Duodenal mucosa (tissue), 2 donors: ENCODE measurements around the gene TMEM30A.

Source experiments
- H3K27ac ChIP-seq: one replicate; pipeline ENCODE4 v1.7.0; 2013; ENCODE audit warnings: low read depth, low read length
- H3K27me3 ChIP-seq, 2 donors: one replicate each; pipeline ENCODE4 v1.7.0; 2013; ENCODE audit warnings: low read length in 2 of 2, control low read depth in 1 of 2; ENCODE audit not compliant: insufficient read depth in 2 of 2, control insufficient read depth in 1 of 2
- H3K36me3 ChIP-seq, 2 donors: one replicate each; pipeline ENCODE4 v1.7.0; 2013; ENCODE audit warnings: low read length in 2 of 2, control low read depth in 1 of 2; ENCODE audit not compliant: insufficient read depth in 2 of 2, control insufficient read depth in 1 of 2
- H3K4me1 ChIP-seq, 2 donors: one replicate each; pipeline ENCODE4 v1.7.0; 2013; ENCODE audit warnings: low read length in 2 of 2, control low read depth in 1 of 2; ENCODE audit not compliant: insufficient read depth in 2 of 2, control insufficient read depth in 1 of 2
- H3K4me3 ChIP-seq, 2 donors: one replicate each; pipeline ENCODE4 v1.7.0; 2013; ENCODE audit warnings: low read length in 2 of 2, low read depth in 1 of 2
- H3K9ac ChIP-seq, 2 donors: one replicate each; pipeline ENCODE4 v1.7.0; 2013; ENCODE audit warnings: low read length in 2 of 2, low read depth in 1 of 2
- H3K9me3 ChIP-seq, 2 donors: one replicate each; pipeline ENCODE4 v1.7.0; 2013; ENCODE audit warnings: low read length in 2 of 2, control low read depth in 1 of 2; ENCODE audit not compliant: control insufficient read depth in 1 of 2

TMEM30A gene

DNA sequence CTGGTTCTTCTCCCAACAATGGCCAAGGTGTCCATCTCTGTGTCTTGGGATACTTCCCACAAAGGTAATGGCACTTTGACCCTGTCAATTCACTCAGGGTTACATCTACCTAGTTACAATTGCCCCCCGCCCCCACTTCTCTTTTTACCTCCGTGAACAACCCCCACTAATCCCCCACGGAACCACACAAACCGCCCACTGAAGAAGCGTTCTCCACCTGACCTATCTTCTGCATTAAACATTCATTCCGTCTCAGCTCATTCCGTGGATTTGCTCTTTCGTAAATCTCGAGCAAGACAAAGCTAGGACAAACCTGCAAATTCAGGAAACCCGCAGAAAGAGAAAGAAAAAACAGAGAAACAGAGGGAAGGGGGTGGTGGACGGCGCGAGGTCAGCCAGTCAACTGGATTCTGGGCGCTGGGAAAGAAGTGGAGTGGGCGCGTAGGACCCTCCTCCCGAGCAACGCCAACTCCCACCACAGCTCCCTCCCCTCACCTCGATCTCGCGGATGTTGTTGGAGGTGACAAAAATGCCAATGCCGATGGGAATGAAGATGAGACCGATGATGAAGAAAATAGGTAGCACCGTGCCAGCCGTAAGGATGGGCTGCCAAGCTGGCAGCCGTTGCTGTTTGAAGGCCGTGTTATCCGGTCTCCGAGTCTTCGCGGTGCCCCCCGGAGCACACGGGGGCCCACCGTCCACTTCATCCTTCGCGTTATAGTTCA is 523 bp downstream of the TMEM30A start:
- peak overlapping the region; percentile 88 to 98 for H3K9ac ChIP-seq
- H3K36me3 ChIP-seq: no peaks in the 10 kb centered on the region
- H3K9me3 ChIP-seq: no peaks in the 10 kb centered on the region
- peak overlapping the region; percentile 85 for H3K27ac ChIP-seq
- peak overlapping the region; percentile 98 to 99 for H3K4me3 ChIP-seq
- no peaks in the 10 kb centered on the region for H3K27me3 ChIP-seq
- peaks cover 16 to 22% of the 10 kb centered on the region in 2 donors for H3K4me1 ChIP-seq

DNA sequence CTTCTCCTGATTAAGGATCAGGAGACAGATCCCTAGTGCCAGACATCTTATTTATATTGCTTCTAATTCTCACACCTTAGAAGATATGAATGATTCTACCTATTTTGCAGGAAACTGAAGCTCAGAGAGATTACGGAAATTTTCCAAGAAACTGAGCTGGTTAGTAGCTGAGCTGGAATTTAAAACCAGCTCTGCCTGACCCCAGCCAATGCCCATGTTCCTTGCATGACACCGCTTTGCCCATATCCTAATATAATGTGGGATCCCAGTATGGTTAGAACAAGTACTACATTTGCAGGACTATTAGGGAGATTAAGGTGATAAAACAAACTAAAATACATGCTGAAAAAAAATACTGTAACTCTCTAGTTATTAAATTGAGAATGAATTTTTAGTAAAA is 1.9 kb downstream of the TMEM30A start:
- Histone ChIP-seq H3K9ac (peak overlapping the region in 1 of 2 donors; percentile 88), H3K27ac (no peak overlapping the region), H3K4me3 (peak overlapping the region; percentile 98 to 99), H3K9me3 (no peaks in the 10 kb centered on the region), H3K36me3 (no peaks in the 10 kb centered on the region), H3K4me1 (peaks cover 24 to 30% of the 10 kb centered on the region in 2 donors), H3K27me3 (no peaks in the 10 kb centered on the region)

DNA sequence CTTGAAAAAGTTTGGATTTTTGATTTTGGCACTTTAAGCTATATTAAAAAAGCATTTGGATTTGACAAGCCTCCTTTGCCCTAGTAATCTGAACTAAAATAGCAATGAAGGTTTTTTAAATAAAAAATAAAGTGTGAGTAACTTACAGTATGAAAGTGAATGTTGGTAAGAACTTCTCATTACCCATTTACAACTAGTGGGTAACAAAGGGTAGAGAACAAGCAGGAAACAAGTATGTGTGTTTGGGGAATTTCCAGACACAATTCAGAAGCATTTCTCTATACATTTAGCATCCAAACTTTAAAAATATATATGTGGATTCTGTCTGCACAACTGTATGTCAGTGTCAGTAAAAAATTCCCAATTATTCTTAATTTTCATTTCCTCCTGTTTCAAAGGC is 2.9 kb downstream of the TMEM30A start:
- H3K4me3 ChIP-seq: no peak overlapping the region
- H3K4me1 ChIP-seq: peaks cover 24 to 30% of the 10 kb centered on the region in 2 donors
- H3K36me3 ChIP-seq: no peaks in the 10 kb centered on the region
- no peak overlapping the region for H3K27ac ChIP-seq
- no peaks in the 10 kb centered on the region for H3K9me3 ChIP-seq
- H3K27me3 ChIP-seq: no peaks in the 10 kb centered on the region
- H3K9ac ChIP-seq: no peak overlapping the region

DNA sequence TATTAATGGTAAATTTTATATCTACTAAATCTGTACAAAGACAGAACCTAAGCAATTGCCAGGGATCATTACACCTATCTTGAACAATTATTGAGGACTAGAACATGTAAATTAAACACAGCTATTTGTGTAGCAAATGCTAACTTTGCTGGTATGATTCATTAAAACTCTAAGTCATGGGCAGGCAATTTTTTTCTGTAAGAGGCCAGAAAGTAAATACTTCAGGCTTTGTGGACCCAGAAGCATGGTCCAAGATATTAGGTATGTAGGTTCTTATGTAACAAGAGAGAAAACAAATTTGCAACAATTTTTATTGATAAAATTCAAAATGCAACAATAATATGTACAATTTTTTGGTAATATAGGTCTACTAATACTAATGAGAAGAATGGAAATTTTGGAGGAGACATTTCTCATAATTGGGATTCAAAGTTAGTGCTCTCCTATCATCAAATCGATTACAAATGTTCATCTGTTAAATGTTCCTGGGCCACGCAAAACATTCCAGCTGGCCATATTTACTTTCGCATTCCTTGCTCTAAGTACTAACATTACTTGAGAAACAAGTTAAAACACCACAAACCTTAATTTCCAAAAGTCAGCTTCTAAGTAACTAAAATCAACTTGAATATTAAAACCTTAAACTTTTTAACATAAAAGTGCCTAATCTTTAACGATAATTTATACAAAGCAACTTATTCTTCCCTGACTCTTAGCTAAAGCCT is 4.3 kb downstream of the TMEM30A start:
- H3K27me3 ChIP-seq: no peaks in the 10 kb centered on the region
- peaks cover 24 to 27% of the 10 kb centered on the region in 2 donors for H3K4me1 ChIP-seq
- H3K36me3 ChIP-seq: no peaks in the 10 kb centered on the region
- no peak overlapping the region for H3K27ac ChIP-seq
- no peak overlapping the region for H3K9ac ChIP-seq
- no peaks in the 10 kb centered on the region for H3K9me3 ChIP-seq
- no peak overlapping the region for H3K4me3 ChIP-seq

DNA sequence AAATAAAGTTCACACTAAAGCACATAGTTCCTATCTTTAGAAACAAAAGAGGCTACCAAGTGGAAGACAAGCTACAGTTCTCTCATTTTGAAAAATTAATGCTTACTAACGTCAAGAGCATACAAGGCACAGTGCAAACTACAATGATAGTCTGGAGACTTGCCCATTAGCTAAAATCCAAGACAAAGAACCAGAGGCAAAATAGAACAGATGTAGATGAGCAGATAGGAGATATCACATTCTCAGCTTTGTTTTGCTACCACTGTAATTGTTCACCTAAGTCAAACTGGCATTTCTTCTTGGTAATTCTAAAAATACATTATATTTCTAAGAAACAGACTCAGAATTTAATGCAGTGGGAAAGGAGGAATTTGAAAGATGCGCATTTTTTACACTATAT is 5.2 kb downstream of the TMEM30A start:
- Histone ChIP-seq H3K36me3 (no peaks in the 10 kb centered on the region), H3K27ac (no peak overlapping the region), H3K9me3 (no peaks in the 10 kb centered on the region), H3K4me3 (no peak overlapping the region), H3K9ac (no peak overlapping the region), H3K27me3 (no peaks in the 10 kb centered on the region), H3K4me1 (peaks cover 24 to 27% of the 10 kb centered on the region in 2 donors)

DNA sequence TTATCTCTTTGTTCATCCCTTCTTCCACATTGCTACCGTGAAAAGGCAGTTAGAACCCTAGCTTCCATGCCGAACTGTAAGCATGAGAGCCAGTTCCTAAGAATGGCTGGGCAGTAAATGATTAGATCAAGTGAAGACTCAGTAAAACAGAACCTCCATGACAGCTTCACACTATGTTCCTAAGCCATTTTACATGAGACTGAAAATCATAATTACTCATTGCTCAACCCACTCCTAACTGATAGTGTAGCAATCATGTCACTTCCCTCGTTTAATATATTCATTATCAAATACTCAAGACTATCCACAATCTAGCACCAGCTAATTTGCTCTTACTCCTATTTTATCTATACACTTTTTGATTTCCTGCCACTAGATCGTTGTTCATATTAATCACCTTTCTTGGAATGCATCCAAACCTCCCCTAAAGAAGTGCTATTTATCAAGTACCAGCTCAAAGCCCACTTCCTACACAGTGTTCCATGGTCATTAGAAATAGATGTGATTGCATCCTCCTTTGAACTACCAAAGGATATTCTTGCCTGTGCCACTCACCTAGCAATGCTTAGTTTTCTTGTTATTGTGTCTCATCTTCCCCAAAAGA is 6.0 kb downstream of the TMEM30A start:
- Histone ChIP-seq H3K4me3 (no peak overlapping the region), H3K4me1 (peaks cover 24 to 27% of the 10 kb centered on the region in 2 donors), H3K9me3 (no peaks in the 10 kb centered on the region), H3K27ac (no peak overlapping the region), H3K9ac (no peak overlapping the region), H3K36me3 (no peaks in the 10 kb centered on the region), H3K27me3 (no peaks in the 10 kb centered on the region)

DNA sequence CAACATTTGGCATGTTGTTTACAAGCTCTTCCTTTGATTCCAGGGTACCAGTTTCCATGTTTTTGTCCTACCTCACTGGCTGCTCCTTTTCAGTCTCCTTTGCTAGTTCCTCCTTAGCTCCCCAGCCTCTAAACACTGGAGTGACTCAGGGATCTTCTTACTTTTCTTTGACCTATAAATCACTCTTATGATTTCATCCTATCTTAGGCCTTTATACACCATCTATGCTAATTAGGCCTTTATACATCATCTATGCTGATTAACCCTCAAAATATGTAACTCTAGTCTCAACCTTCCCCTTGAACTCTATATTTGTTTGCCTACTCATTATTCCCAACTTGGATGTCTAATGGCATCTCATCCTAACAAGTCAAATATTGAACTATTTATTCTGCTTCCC is 9.5 kb downstream of the TMEM30A start:
- H3K27ac ChIP-seq: no peak overlapping the region
- peaks cover 8 to 23% of the 10 kb centered on the region in 2 donors for H3K4me1 ChIP-seq
- H3K9ac ChIP-seq: no peak overlapping the region
- H3K4me3 ChIP-seq: no peak overlapping the region
- peaks cover 0 to 9% of the 10 kb centered on the region in 2 donors for H3K36me3 ChIP-seq
- no peaks in the 10 kb centered on the region for H3K9me3 ChIP-seq
- no peaks in the 10 kb centered on the region for H3K27me3 ChIP-seq

DNA sequence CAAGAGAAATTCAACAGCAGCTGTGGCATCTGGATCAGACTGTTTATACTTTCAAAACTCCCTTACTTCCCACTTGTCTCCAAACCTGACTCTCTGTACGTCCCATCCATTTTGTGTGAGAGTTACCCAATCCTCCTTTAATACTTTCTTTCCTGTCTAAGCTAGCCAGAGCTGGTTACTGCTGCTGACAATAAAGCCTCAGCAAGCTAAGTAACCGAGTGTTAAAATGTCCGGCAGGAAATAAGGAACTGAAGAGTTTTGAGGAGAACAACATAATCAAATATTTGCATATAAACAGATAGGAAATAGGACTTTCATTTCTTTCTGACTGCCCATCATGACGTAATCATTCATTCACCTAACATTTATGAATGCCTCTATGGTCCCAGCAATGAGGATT is 11.6 kb downstream of the TMEM30A start:
- Histone ChIP-seq H3K27ac (no peak overlapping the region), H3K4me3 (peak overlapping the region in 1 of 2 donors; percentile 13), H3K27me3 (no peaks in the 10 kb centered on the region), H3K4me1 (peaks cover 8 to 14% of the 10 kb centered on the region in 2 donors), H3K36me3 (peaks cover 0 to 9% of the 10 kb centered on the region in 2 donors), H3K9me3 (no peaks in the 10 kb centered on the region), H3K9ac (no peak overlapping the region)

DNA sequence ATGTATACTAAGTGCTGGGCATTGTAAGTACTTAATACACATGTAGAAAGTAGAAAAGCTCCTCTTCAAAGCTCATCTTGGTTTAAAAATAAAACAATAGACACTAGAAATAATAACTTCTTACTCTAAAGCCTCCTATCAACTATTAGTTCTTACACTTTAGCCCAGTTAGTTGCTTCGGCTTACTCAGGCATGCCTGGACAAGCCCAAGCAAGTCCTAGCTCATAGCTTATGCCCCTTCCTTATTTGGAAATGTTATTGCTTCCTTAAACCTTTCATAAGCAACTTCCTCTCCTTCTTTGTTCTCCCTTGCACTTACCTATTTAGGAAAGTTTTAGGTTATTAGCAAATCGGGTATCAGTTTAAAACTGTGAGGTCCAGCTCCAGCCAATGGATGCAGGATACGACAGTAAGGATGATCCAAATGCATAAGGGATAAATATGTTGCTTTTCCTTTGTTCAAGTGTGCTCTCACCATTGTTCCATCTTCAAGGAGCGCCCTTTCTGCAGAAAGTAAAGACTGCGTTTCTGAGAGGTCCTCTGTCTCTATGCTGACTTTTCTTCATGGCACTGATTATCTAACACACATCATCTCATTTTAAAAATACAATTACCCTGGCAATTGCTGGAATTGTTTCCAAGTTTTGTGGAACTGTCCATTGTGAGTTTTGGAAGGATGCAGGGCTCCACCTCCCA is 12.3 kb downstream of the TMEM30A start:
- H3K9ac ChIP-seq: no peak overlapping the region
- peaks cover 14 to 21% of the 10 kb centered on the region in 2 donors for H3K4me1 ChIP-seq
- peaks cover 0 to 9% of the 10 kb centered on the region in 2 donors for H3K36me3 ChIP-seq
- H3K9me3 ChIP-seq: no peaks in the 10 kb centered on the region
- peak overlapping the region in 1 of 2 donors; percentile 13 for H3K4me3 ChIP-seq
- H3K27me3 ChIP-seq: no peaks in the 10 kb centered on the region
- H3K27ac ChIP-seq: peak overlapping the region; percentile 26

DNA sequence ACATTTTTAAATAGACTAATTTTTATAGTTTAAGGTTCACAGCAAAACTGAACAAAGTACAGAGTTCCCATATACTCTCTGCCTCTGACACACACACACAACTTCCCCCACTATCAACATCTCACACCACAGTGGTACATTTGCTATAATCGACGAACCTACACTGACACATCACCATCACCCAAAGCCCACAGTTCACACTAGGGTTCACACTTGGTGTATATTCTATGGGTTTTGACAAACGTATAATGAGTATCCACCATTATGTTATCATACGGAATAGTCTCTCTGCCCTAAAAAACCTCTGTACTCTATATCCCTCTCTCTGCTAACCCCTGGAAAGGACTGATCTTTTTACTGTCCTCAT is 15.6 kb downstream of the TMEM30A start:
- Histone ChIP-seq H3K27me3 (no peaks in the 10 kb centered on the region), H3K9me3 (no peaks in the 10 kb centered on the region), H3K27ac (no peak overlapping the region), H3K9ac (no peak overlapping the region), H3K4me3 (no peak overlapping the region), H3K4me1 (peaks cover 14 to 21% of the 10 kb centered on the region in 2 donors), H3K36me3 (peaks cover 0 to 9% of the 10 kb centered on the region in 2 donors)
